ENCODE data around the gene HTD2. TPM values are rescaled to one million over a fixed set of nuclear protein-coding genes. Genes with fewer than 3 reads are reported as not detected.
A peak's percentile ranks its signal among the peaks of the same experiment; 100 is the strongest.

HTD2 gene
- total and polyA plus RNA-seq, 2 donors (not counting 1 experiment from before 2014, with no cell fraction given) = 4.2 to 8.8 TPM

DNA sequence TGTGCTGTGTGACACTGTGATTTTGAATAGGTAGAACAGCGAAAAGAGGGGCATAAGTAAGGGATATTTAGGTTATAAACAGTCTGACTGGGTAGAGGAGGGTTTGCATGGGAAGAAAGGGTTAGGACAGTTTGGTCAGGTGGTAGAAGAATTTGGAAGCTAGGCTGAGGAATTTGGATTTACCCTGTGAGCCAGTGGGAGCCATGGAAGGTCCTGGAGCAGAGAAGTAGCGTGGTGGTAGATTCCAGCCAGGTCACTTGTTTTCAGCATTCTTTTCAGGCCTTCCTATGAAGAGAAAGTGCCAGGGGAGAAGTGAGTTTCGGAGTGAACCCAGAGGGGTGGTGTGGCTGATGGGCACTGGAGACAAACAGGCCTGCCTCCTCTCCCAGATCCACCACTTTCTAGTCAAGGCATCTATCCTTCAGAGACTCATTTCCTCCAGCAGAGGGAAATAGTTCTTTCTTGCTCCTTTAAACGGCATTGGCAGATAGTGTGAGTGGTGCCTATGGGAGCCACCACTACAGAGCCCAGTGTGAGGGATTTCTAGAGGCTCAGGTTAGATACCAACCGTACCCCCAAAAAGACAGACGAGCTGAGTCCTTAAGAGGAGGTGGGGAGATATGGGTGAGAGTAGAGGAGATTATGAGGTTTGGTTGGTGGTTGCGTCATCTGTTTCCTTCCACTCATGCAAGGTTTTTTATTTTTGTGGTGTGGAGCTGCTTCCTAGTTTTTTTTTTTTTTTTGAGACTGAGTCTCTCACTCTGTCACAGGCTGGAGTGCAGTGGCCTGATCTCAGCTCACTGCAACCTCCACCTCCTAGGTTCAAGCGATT is 47.6 kb downstream of the HTD2 start:
- Histone ChIP-seq H2AFZ (ENCODE audit: insufficient read depth, low read depth, low read length, poor library complexity, severe bottlenecking) (peak overlapping the region; percentile 68), H3K27ac (ENCODE audit: low read length in 2 of 2) (peak overlapping the region; percentile 94 to 97), H3K9ac (ENCODE audit: low read length) (peak overlapping the region; percentile 79), H3K4me3 (ENCODE audit: control extremely low read depth in 1 of 5, extremely low read depth in 1 of 5, insufficient read depth in 1 of 5, low read depth in 2 of 5, low read length in 4 of 5) (peak overlapping the region; percentile 63 to 81 (median 74)), H3K9me3 (ENCODE audit: control extremely low read depth in 1 of 3, control insufficient read depth in 2 of 3, insufficient read depth in 1 of 3, low read length in 2 of 3) (peaks cover 0 to 8% (median 0%) of the 10 kb centered on the region in 3 donors), H3K4me1 (ENCODE audit: control insufficient read depth in 2 of 2, insufficient read depth in 2 of 2, low read length in 2 of 2) (peaks cover 95 to 97% of the 10 kb centered on the region in 2 donors), H3K79me2 (ENCODE audit: control insufficient read depth, insufficient read depth, low read length) (peaks cover 82% of the 10 kb centered on the region), H4K20me1 (ENCODE audit: control insufficient read depth, insufficient read depth, low read length, poor library complexity, severe bottlenecking) (peaks cover 9% of the 10 kb centered on the region), H3K4me2 (replicated peaks; ENCODE audit: low read depth, low read length, poor library complexity, severe bottlenecking) (peak overlapping the region; percentile 80), H3K36me3 (replicated peaks in 1 of 2; ENCODE audit: control extremely low read depth in 1 of 2, control insufficient read depth in 1 of 2, extremely low read depth in 1 of 2, insufficient read depth in 2 of 2, low read length in 1 of 2) (peaks cover 0 to 7% of the 10 kb centered on the region in 2 experiments), H3K27me3 (replicated peaks in 1 of 4; ENCODE audit: control extremely low read depth in 1 of 4, control insufficient read depth in 3 of 4, insufficient read depth in 4 of 4, low read length in 3 of 4) (no peaks in the 10 kb centered on the region)
- Mint-ChIP-seq H3K4me1 (peaks cover 87% of the 10 kb centered on the region), H3K27me3 (no peaks in the 10 kb centered on the region), H3K9me3 (ENCODE audit: insufficient read depth) (no peaks in the 10 kb centered on the region), H3K4me3 (peak overlapping the region; percentile 99), H3K27ac (peak overlapping the region; percentile 100)
- WGBS (ENCODE audit: insufficient coverage) = 64% methylated on average over 2 of the region's 8 CpGs
- DNase-seq = peak; percentile 81
- TF ChIP-seq CTCF (IDR thresholded peaks at IDR 0.05) = no peak
- TF ChIP-seq EZH2 (IDR thresholded peaks at IDR 0.05; ENCODE audit: borderline replicate concordance, insufficient read depth, low read depth, low read length, poor library complexity, severe bottlenecking) = no peak
- ATAC-seq (ENCODE audit: low read depth) = peak; percentile 33
- ChIA-PET POLR2A (interaction anchor here (9.1 kb wide), 1 partner anchor 17 kb away, joined by 182 read pairs; the partner anchor contains the start of gene PXK), CTCF (interaction anchor here (0.7 to 15.0 kb wide), 12 partner anchors 8 to 137 kb away, joined by 3 to 349 read pairs (median 4); partner anchors contain the start of gene PXK)
- intact Hi-C loops (cut with micrococcal nuclease) = loop anchor here (2.0 kb wide), 1 partner anchor 79 kb away; the partner anchor contains the start of gene PDHB

All from B cell (primary cell).